ENCODE results near the gene GPR37. TPM values are rescaled to one million over a fixed set of nuclear protein-coding genes. Genes with fewer than 3 reads are reported as not detected.

GPR37 gene
- total and polyA plus RNA-seq, 10 donors = 0.05 to 6.2 (median 1.7) TPM; not detected in 1

DNA sequence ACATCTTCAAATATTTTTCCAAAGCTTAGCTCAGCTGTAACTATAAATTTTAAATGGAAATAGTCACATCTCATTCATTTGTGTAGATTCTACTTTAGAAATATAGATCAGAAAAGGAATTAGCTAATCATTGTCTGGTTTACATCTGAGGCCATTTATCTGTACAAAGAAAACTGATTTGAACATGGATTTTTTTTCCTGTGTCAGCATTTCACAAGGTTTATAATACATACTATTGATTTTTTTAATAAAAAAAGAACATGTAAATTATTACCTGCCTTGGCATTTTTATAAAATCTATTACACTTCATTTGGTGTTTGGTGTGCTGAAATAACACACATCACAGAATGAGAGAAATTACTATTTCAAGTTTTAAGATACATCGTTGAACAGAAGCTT, 3.5 kb upstream of the GPR37 start:
- no peak overlapping the region for H3K4me3 ChIP-seq
- no peak for DNase-seq
- WGBS, 5 donors = 86 to 92% (median 88%) methylated on average over 1 of the region's 1 CpG
- no peak overlapping the region for H3K27ac ChIP-seq
- peaks cover 0 to 23% (median 16%) of the 10 kb centered on the region in 6 donors for H3K4me1 ChIP-seq
- no peaks in the 10 kb centered on the region for H3K9me3 ChIP-seq
- H3K27me3 ChIP-seq (replicated peaks in 1 of 7) = peaks cover 0 to 32% (median 22%) of the 10 kb centered on the region in 7 donors
- TF ChIP-seq POLR2AphosphoS5 (IDR thresholded peaks at IDR 0.05) = no peak
- TF ChIP-seq, protein P1, sequence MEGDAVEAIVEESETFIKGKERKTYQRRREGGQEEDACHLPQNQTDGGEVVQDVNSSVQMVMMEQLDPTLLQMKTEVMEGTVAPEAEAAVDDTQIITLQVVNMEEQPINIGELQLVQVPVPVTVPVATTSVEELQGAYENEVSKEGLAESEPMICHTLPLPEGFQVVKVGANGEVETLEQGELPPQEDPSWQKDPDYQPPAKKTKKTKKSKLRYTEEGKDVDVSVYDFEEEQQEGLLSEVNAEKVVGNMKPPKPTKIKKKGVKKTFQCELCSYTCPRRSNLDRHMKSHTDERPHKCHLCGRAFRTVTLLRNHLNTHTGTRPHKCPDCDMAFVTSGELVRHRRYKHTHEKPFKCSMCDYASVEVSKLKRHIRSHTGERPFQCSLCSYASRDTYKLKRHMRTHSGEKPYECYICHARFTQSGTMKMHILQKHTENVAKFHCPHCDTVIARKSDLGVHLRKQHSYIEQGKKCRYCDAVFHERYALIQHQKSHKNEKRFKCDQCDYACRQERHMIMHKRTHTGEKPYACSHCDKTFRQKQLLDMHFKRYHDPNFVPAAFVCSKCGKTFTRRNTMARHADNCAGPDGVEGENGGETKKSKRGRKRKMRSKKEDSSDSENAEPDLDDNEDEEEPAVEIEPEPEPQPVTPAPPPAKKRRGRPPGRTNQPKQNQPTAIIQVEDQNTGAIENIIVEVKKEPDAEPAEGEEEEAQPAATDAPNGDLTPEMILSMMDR (IDR thresholded peaks at IDR 0.05 in 8 of 11, conservative IDR thresholded peaks at IDR 0.05 in 3 of 11) = no peak
- no peak for TF ChIP-seq POLR2A (IDR thresholded peaks at IDR 0.05)
- no peaks in the 10 kb centered on the region for H3K36me3 ChIP-seq
- intact Hi-C loops (cut with DNase I; ENCODE audit: low total_unique reads) = no loop called here

GRCh38 chr7:124768525-124768924, 2.9 kb upstream of the GPR37 start:
- Histone ChIP-seq H3K27ac (no peak overlapping the region), H3K36me3 (no peaks in the 10 kb centered on the region), H3K27me3 (replicated peaks in 1 of 7) (peaks cover 0 to 38% (median 26%) of the 10 kb centered on the region in 7 donors), H3K4me1 (peaks cover 0 to 26% (median 19%) of the 10 kb centered on the region in 6 donors), H3K9me3 (no peaks in the 10 kb centered on the region), H3K4me3 (no peak overlapping the region)
- no peak for DNase-seq
- no peak for TF ChIP-seq POLR2A (IDR thresholded peaks at IDR 0.05)
- no peak for TF ChIP-seq POLR2AphosphoS5 (IDR thresholded peaks at IDR 0.05)
- TF ChIP-seq, protein P1 (IDR thresholded peaks at IDR 0.05 in 8 of 11, conservative IDR thresholded peaks at IDR 0.05 in 3 of 11) = no peak
- 80 to 88% (median 85%) methylated on average over 1 of the region's 1 CpG for WGBS, 5 donors
- intact Hi-C loops (cut with DNase I; ENCODE audit: low total_unique reads) = no loop called here

- Histone ChIP-seq H3K9me3 (no peaks in the 10 kb centered on the region), H3K36me3 (no peaks in the 10 kb centered on the region), H3K4me3 (peak overlapping the region; percentile 21 to 71 (median 45)), H3K27ac (peak overlapping the region in 3 of 8 donors; percentile 13 to 47 (median 31)), H3K27me3 (replicated peaks in 1 of 7) (peaks cover 0 to 68% (median 27%) of the 10 kb centered on the region in 7 donors), H3K4me1 (peaks cover 0 to 26% (median 19%) of the 10 kb centered on the region in 6 donors)
- intact Hi-C loops (cut with DNase I; ENCODE audit: low total_unique reads) = no loop called here
- 0 to 2% (median 2%) methylated on average over 6 to 26 of the region's 26 CpGs for WGBS, 5 donors
- DNase-seq = no peak
- TF ChIP-seq POLR2A (IDR thresholded peaks at IDR 0.05) (no peak), POLR2AphosphoS5 (IDR thresholded peaks at IDR 0.05) (no peak)
- TF ChIP-seq, protein P1 (IDR thresholded peaks at IDR 0.05 in 8 of 11, conservative IDR thresholded peaks at IDR 0.05 in 3 of 11) = no peak
These were observed 668 bp downstream of the GPR37 start for GRCh38 chr7:124764847-124765400.

DNA sequence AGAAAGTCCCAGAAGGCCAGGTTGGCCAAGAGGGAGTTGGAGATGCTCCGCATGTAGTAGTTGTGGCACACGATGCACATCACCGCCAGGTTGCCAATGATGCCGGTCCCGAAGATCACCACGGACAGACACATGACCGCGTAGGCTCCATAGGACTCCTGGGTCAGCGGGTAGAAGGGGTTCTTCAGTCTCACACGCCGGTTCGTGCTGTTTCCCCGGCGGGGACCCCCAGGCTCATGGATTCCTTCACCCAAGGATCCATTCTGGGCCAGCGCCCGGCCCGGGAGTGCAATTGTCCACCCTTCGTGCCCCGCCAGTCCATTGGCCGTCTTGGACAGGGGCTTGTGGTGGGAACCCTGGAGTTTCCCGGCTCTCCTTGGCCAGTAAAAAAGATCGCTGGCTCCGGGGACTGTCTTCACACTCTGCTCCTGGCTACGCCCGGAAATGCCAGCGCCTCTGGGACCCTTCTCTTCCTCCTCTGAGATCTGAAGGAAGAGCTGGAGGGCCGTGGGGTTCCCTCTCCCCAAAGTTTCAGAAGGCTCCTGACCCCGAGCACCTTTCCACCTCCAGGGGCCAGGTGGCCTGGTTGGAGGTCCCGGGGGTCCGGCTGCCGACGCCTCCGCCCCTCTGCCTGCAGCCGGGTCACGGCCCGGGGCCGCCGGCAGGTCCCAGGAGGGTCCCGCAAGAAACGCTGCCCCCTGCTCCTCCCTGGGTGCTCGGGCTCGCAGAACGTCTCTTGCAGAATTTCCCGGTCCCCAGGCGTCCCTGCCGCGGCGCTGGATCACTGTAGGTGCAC, 1.3 kb downstream of the GPR37 start:
- intact Hi-C loops (cut with DNase I; ENCODE audit: low total_unique reads) = no loop called here
- H3K27ac ChIP-seq = peak overlapping the region in 1 of 8 donors; percentile 1
- H3K9me3 ChIP-seq = no peaks in the 10 kb centered on the region
- peaks cover 0 to 26% (median 19%) of the 10 kb centered on the region in 6 donors for H3K4me1 ChIP-seq
- H3K4me3 ChIP-seq = peak overlapping the region; percentile 21 to 71 (median 45)
- no peak for DNase-seq
- no peaks in the 10 kb centered on the region for H3K36me3 ChIP-seq
- H3K27me3 ChIP-seq (replicated peaks in 1 of 7) = peaks cover 0 to 71% (median 27%) of the 10 kb centered on the region in 7 donors
- 8 to 14% (median 11%) methylated on average over 23 to 48 of the region's 48 CpGs for WGBS, 5 donors
- no peak for TF ChIP-seq POLR2AphosphoS5 (IDR thresholded peaks at IDR 0.05)
- TF ChIP-seq, protein P1 (IDR thresholded peaks at IDR 0.05 in 8 of 11, conservative IDR thresholded peaks at IDR 0.05 in 3 of 11) = no peak
- TF ChIP-seq POLR2A (IDR thresholded peaks at IDR 0.05) = no peak

Measured in spleen (tissue), 11 donors.